HEK293 (cell line): ENCODE data around the gene EPS8.

ENCODE experiments used
- EGR2 ChIP-seq: fragments of 450-650 bp; formaldehyde crosslinking; IDR thresholded peaks from 2 replicates; pipeline ENCODE4 v1.5.1; 2016; ENCODE audit warnings: low read depth, missing biosample characterization, missing genetic modification characterization
- PRDM10 ChIP-seq: fragments of 450-650 bp; formaldehyde crosslinking; IDR thresholded peaks from 2 replicates; pipeline ENCODE4 v1.5.1; 2016; ENCODE audit warnings: missing biosample characterization, missing genetic modification characterization
- PRDM2 ChIP-seq: fragments of 450-650 bp; formaldehyde crosslinking; IDR thresholded peaks from 2 replicates; pipeline ENCODE4 v1.5.1; 2016; ENCODE audit warnings: missing biosample characterization, missing genetic modification characterization, borderline replicate concordance
- REPIN1 ChIP-seq: fragments of 450-650 bp; formaldehyde crosslinking; IDR thresholded peaks from 2 replicates; pipeline ENCODE4 v1.5.1; 2017; ENCODE audit warnings: missing biosample characterization, missing genetic modification characterization, low read depth
- REST ChIP-seq: fragments of 450-650 bp; formaldehyde crosslinking; IDR thresholded peaks from 2 replicates; pipeline ENCODE4 v1.5.1; 2016; ENCODE audit warnings: missing biosample characterization, missing genetic modification characterization
- TRIM28 ChIP-seq: IDR thresholded peaks from 2 replicates; pipeline ENCODE4 v1.6.1; 2011; ENCODE audit warnings: low read length, control low read depth, borderline replicate concordance
- YY2 ChIP-seq: fragments of 450-650 bp; formaldehyde crosslinking; IDR thresholded peaks from 2 replicates; pipeline ENCODE4 v1.5.1; 2016; ENCODE audit warnings: missing biosample characterization, missing genetic modification characterization
- ZBTB20 ChIP-seq: fragments of 450-650 bp; formaldehyde crosslinking; IDR thresholded peaks from 2 replicates; pipeline ENCODE4 v1.5.1; 2016; ENCODE audit warnings: missing biosample characterization, missing genetic modification characterization
- ZFP3 ChIP-seq: fragments of 450-650 bp; formaldehyde crosslinking; IDR thresholded peaks from 2 replicates; pipeline ENCODE4 v1.5.1; 2016; ENCODE audit warnings: low read depth, missing biosample characterization, missing genetic modification characterization
- ZNF157 ChIP-seq: fragments of 450-650 bp; formaldehyde crosslinking; IDR thresholded peaks from 2 replicates; pipeline ENCODE4 v1.5.1; 2016; ENCODE audit warnings: missing biosample characterization, missing genetic modification characterization
- ZNF16 ChIP-seq: fragments of 450-650 bp; formaldehyde crosslinking; IDR thresholded peaks from 2 replicates; pipeline ENCODE4 v1.5.1; 2016; ENCODE audit warnings: low read depth, missing biosample characterization, missing genetic modification characterization
- ZNF280C ChIP-seq: fragments of 450-650 bp; formaldehyde crosslinking; IDR thresholded peaks from 2 replicates; pipeline ENCODE4 v1.5.1; 2016; ENCODE audit warnings: missing biosample characterization, missing genetic modification characterization
- ZNF302 ChIP-seq: fragments of 450-650 bp; formaldehyde crosslinking; IDR thresholded peaks from 2 replicates; pipeline ENCODE4 v1.5.1; 2016; ENCODE audit warnings: missing biosample characterization, missing genetic modification characterization, low read depth
- ZNF366 ChIP-seq: fragments of 450-650 bp; formaldehyde crosslinking; conservative IDR thresholded peaks from 2 replicates; pipeline ENCODE4 v1.5.1; 2016; ENCODE audit warnings: missing biosample characterization, missing genetic modification characterization
- ZNF391 ChIP-seq: fragments of 450-650 bp; formaldehyde crosslinking; IDR thresholded peaks from 2 replicates; pipeline ENCODE4 v1.5.1; 2016; ENCODE audit warnings: low read depth, missing biosample characterization, missing genetic modification characterization, borderline replicate concordance
- ZNF416 ChIP-seq: fragments of 450-650 bp; formaldehyde crosslinking; IDR thresholded peaks from 2 replicates; pipeline ENCODE4 v1.5.1; 2016; ENCODE audit warnings: missing biosample characterization, missing genetic modification characterization
- ZNF449 ChIP-seq: fragments of 450-650 bp; formaldehyde crosslinking; IDR thresholded peaks from 2 replicates; pipeline ENCODE4 v1.5.1; 2017; ENCODE audit warnings: missing biosample characterization, mild to moderate bottlenecking, missing genetic modification characterization, moderate library complexity
- ZNF548 ChIP-seq: fragments of 450-650 bp; formaldehyde crosslinking; IDR thresholded peaks from 2 replicates; pipeline ENCODE4 v1.5.1; 2016; ENCODE audit warnings: missing biosample characterization, missing genetic modification characterization
- ZNF660 ChIP-seq: fragments of 450-650 bp; IDR thresholded peaks from 2 replicates; pipeline ENCODE4 v1.5.1; 2018; ENCODE audit warnings: missing biosample characterization, mild to moderate bottlenecking, missing genetic modification characterization
- ZNF776 ChIP-seq: fragments of 450-650 bp; formaldehyde crosslinking; IDR thresholded peaks from 2 replicates; pipeline ENCODE4 v1.5.0; 2017; ENCODE audit warnings: missing biosample characterization, missing genetic modification characterization, borderline replicate concordance
- ZNF791 ChIP-seq: fragments of 450-650 bp; formaldehyde crosslinking; IDR thresholded peaks from 2 replicates; pipeline ENCODE4 v1.5.1; 2016; ENCODE audit warnings: missing biosample characterization, missing genetic modification characterization

The EPS8 gene

GRCh38 chr12:15789220-15790171 lies at the start of gene EPS8 (continued):
- TF ChIP-seq PRDM10 (peak; percentile 83), ZNF791 (tag by site-specific recombination) (no peak), PRDM2 (tag by site-specific recombination) (peak; percentile 95; the same call in 1 of the 2 replicates), ZNF391 (0 out of 2 replicates have a peak, but pooled peaks have one; percentile 71), ZNF302 (tag by site-specific recombination) (no peak), ZNF548 (no peak), REST (tag by site-specific recombination) (0 out of 2 replicates have a peak, but pooled peaks have one; percentile 44), EGR2 (peak; percentile 65), YY2 (peak; percentile 37), ZNF776 (tag by site-specific recombination) (no peak), ZNF280C (tag by site-specific recombination) (no peak), ZNF366 (tag by site-specific recombination) (peak; percentile 64; the same call in 1 of the 2 replicates), ZNF449 (tag by site-specific recombination) (no peak), TRIM28 (peak; percentile 72; the same call in 1 of the 2 replicates), ZNF16 (tag by site-specific recombination) (no peak), ZBTB20 (tag by site-specific recombination) (peak; percentile 34; the same call in 1 of the 2 replicates), REPIN1 (no peak), ZNF660 (peak; percentile 85), ZNF416 (tag by site-specific recombination) (no peak), ZNF157 (no peak), ZFP3 (tag by site-specific recombination) (no peak)
